Medulla oblongata (tissue), 1 donor: Measurements from ENCODE around the gene AIF1L.
"Not testable (repeated sequence)": the region's sequence is repeated elsewhere in the genome, so short reads cannot be mapped to it uniquely, and the experiment has no call there.

Source experiments
- DNase-seq: peaks from one replicate; pipeline ENCODE4 v3.0.0-alpha.2; 2015; ENCODE audit errors: extremely low spot score

AIF1L gene

GRCh38 chr9:131120620-131121228 lies 24.4 kb downstream of the AIF1L start:
- DNase-seq: no peak

- no peak for DNase-seq
Observed at GRCh38 chr9:131121346-131121745, 25.0 kb downstream of the AIF1L start.

- no peak for DNase-seq
Observed at GRCh38 chr9:131122158-131122557, 25.8 kb downstream of the AIF1L start.

- no peak for DNase-seq
Observed at GRCh38 chr9:131125038-131125287, 28.6 kb downstream of the AIF1L start.

- peak; percentile 99 for DNase-seq
Observed at GRCh38 chr9:131125288-131126058, 29.1 kb downstream of the AIF1L start, which contains the start of gene NUP214. NUP214 (plus strand) TSS chr9:131125586; CDS start chr9:131125705, 119 bp downstream.

- DNase-seq: no peak
Observed at GRCh38 chr9:131126059-131126426, 29.7 kb downstream of the AIF1L start.

GRCh38 chr9:131129183-131129582 lies 32.9 kb downstream of the AIF1L start:
- no peak for DNase-seq

GRCh38 chr9:131138676-131139075 lies 42.3 kb downstream of the AIF1L start:
- DNase-seq: no peak

GRCh38 chr9:131140112-131140511 lies 43.8 kb downstream of the AIF1L start:
- no peak for DNase-seq

GRCh38 chr9:131140550-131140949 lies 44.2 kb downstream of the AIF1L start:
- no peak for DNase-seq

GRCh38 chr9:131142160-131142559 lies 45.8 kb downstream of the AIF1L start:
- no peak for DNase-seq

- no peak for DNase-seq
Observed at GRCh38 chr9:131144201-131144600, 47.9 kb downstream of the AIF1L start.

GRCh38 chr9:131145245-131145644 lies 48.9 kb downstream of the AIF1L start:
- no peak for DNase-seq

- DNase-seq: no peak
Observed at GRCh38 chr9:131146186-131146585, 49.9 kb downstream of the AIF1L start.

- DNase-seq: no peak
Observed at GRCh38 chr9:131148276-131148675, 51.9 kb downstream of the AIF1L start.

- DNase-seq: no peak
Observed at GRCh38 chr9:131148966-131149687, 52.8 kb downstream of the AIF1L start.

GRCh38 chr9:131149688-131150053 lies 53.3 kb downstream of the AIF1L start:
- no peak for DNase-seq

GRCh38 chr9:131153595-131153994 lies 57.3 kb downstream of the AIF1L start:
- DNase-seq: no peak

GRCh38 chr9:131158673-131159072 lies 62.3 kb downstream of the AIF1L start:
- not testable (repeated sequence) for DNase-seq

- DNase-seq: no peak
Observed at GRCh38 chr9:131160416-131161112, 64.2 kb downstream of the AIF1L start.

GRCh38 chr9:131161585-131161984 lies 65.3 kb downstream of the AIF1L start:
- no peak for DNase-seq

- DNase-seq: no peak
Observed at GRCh38 chr9:131162886-131163285, 66.6 kb downstream of the AIF1L start.

- DNase-seq: no peak
Observed at GRCh38 chr9:131165523-131165922, 69.2 kb downstream of the AIF1L start.
